Activated CD4-positive, CD25-positive, alpha-beta regulatory T cell treated with anti-CD3 and anti-CD28 coated beads, Interleukin-2, amount 50 U/mL, for 72 hours (primary cell): ENCODE data around the gene WDFY2.

Experiments used
- DNase-seq: peaks from one replicate; pipeline ENCODE4 v3.0.0; 2021

Gene WDFY2

DNA sequence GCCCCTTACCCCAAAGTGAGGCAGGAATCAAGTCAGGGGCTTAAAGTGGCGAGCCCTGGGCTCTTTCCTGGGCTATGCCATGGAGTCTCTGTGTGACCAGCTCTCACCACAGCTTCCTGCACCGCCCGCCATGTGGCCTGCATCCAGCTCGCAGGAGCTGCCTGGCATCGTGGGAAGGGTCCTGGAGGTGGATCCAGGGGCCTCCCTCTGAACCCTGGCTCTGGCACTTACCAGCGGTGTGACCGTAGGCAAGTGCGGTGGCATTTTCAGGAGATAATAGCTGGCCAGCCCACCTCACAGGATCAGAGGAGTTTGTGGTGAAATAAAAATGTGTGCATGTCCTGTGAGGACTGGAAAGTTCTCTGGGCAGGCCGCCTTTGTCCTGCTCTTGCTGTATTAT lies 193.7 kb downstream of the WDFY2 start:
- DNase-seq: no peak

DNA sequence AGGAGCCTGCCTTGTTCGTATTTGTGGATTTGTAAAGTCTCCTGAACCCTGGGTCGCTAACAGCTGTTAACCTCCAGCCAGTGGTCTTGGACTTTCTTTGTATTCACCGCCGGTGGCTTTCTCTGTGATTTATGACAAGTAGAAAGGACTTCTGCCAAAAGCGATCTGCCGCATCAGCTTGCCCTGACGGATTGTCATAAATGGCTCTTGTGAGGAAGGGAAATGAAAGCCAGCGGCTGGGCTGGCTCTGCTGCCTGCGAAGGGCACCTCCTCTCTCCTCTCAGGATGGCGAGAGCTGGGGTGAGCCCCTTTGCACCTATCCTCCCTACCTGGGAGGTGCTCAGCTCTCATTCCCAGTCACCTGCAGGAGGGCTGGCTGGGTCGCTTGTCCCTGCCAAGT lies 194.1 kb downstream of the WDFY2 start:
- no peak for DNase-seq

DNA sequence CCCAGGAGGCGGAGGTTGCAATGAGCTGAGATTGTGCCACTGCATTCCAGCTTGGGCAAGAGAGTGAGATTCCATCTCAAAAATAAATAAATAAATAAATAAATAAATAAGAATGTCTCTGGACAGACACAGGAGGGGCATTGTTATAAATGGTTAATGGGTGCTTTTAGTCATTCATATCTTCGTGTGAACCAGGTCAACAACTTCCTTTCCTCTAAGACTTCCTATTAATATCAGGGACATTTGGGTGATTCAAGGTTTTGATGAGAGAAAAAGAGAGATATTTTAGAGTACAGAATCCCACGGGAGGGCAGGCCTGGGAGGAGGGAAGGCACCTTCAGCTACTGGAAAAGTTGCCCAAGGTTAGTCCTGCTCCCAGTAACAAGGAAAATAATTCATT lies 195.8 kb downstream of the WDFY2 start:
- DNase-seq: no peak

DNA sequence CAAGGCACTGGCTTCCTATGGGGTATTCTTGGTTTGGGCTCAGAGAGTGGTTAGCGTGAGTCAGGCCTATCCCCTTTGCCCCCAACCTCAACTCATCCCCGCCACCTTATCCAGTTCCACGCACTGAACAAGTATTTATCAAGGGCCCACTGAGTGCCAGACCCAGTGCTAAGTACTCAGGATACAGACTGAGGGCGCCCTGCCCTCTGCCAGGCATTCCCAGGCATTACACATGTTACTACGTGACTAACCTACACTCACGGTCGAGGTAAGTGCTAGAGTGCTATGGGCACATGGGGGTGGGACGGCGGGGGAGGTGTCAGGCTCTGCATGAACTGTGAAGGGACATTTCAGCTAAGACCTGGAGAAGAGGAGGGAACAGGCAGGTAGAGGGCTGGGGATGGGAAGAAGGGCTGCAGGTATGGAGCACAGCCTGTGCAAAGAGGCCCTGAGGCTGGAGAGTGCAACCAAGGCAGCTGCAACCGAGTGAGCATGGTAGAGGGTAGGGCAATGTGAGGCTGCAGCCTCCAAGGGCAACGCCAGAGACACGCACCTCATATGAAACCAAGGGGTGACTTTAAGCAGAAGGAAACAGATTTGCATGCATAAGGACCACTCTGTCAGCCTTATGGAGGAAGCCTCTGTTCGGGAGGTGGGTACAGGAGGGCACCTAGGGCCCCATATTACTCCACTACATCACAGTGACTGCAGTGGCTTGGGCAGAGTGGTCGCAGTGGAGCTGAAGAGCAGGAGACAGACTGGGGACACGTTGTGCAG lies 197.2 kb downstream of the WDFY2 start:
- DNase-seq: no peak

DNA sequence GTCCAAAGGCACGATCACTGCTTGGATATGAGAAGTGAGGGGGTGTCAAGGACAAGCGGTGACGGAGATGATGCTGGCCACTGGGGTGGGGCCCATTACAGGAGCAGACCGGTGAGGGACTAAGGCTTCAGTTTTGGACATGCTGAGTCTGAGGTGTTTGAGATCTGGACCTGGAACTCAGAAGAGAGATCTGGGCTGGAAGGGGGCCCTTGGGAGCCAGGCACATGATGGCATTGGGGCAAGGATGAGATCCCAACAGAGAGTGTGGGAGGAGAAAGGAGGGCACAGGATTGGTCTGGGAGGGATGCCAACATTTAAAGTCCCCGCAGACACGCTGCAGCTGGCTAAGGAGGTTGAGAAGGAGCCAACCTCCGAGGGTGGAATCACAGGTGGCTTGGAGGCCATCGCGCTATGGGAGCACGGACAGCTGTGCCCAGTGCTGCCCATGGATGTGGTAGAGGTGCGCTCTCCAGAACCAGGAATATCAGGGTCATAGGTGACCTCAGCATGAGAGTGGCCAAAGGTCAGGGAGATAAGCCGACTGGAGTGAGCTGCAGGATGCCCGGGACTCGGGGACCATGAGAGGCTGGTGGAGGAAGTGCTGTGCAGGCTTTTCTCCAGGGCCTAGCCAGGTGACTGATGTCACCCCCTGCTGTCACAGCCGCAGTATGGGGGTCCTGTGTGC lies 197.9 kb downstream of the WDFY2 start:
- DNase-seq: no peak

DNA sequence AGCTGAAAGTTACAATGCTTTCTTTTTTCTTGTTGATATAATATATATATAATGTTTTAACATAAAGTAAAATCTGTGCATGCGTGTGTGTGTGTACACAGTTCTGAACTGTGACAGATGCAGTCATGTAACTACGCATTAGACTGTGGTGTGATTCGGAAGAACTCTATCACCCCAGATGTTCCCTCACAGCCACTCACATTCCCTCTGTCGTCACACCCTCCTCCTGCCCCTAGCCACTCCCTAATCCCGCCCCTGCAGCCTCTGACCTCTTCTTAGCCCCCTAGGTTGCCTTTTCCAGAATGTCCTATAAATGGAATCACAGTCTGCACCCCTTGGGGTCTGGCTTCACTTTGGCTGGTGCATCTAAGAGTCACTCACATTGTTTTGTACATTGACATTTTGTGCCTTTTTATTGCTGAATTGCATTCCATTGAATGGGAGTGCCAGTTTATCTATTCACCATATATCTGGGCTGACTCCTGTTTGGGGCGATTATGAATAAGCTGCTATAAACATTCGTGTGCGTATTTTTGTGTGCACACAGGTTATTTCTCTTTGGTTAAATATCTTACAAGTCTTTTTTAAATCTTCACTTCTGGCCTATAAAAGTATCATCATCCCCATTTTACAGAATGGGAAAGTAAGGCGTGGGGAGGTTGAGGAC lies 199.3 kb downstream of the WDFY2 start:
- DNase-seq: no peak

DNA sequence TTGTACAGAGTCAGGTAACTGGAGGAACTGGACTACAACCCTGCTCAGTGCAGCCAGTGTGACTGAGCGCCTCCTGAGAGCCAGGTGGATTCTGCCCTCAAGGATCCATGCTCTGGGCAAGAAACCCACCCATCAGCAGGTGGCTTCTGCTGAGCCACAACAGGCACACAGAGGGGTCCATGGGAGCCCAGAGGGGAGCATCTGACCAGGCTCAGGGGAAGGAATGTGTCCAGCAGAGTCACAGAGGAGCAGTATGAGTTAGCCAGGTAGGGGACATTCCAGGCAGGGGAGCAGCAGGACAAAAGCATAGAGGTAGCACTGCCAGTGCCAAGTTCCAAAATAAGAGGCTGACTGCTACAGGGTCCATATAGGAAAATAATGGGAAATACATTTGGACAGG lies 199.8 kb downstream of the WDFY2 start:
- no peak for DNase-seq

DNA sequence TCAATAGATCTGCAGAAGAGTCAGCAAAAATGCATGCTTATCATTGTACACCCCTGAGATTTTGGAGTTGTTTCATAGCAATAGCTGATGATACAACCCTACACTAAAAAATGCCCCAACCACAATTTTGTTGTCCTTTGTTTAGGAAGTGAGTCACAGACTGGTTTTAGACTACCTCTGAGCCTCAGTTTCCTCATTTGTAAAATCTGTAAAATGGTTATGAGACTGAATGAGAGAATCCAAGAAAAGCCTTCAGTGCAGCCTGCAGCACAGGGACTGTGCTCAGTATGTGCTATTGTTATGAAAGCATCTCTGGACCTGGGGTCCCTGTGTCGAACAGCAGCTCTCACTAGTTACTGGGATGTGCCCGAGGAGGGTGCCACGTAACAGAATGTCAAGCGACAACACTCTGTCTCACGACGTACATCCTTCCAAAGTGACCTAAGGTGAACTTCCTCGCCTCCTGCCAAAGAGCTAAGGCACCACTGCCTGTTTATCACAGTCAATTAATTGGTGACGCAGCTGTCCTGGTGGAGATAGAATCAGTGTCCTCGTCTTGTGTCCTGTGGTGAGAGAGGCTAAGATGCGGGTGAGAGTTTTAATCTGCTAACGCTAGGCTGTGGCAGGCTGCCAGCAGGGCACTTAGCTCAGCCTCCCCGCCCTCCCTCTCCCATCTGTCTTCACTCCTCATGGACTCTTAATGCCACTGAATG lies 201.6 kb downstream of the WDFY2 start:
- DNase-seq: no peak

DNA sequence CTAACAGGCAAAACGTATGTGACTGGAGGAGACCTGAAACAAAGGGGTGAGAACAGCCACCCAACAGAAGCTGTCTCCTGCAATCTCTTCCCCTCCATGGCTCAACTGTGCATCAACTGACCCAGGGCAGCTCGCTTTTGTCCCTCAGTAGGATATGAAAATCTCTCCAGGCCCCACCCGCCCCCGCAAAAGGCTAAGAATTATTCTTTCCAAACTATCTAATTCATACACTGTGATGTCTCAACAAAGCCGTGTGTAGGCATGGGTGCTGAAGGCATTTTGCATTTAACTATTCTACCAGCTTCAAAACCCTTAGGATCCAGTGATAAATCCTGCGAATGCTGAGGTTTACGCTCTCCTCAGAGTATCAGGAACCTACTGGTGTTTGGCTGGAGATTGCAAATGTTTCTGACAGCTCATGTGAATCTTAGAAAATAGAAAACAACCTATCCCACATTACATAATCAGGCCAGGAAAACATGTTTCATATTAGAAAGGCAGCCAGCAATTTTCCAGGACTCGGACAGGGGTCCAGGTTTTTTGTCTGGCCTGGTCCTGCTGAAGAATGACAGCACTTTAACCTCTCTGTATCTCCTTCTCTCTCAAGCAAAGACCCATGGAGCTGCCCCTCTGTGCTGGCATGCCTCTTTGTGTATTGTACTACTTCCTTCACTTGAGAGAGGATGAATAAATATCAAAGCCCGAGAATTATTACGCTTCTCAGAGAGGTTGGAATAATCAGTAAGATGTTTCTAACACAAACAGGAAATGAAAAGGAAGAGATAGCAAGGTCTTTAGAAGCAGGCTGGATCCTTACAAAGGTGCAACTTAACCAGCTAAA lies 202.4 kb downstream of the WDFY2 start:
- DNase-seq: no peak

DNA sequence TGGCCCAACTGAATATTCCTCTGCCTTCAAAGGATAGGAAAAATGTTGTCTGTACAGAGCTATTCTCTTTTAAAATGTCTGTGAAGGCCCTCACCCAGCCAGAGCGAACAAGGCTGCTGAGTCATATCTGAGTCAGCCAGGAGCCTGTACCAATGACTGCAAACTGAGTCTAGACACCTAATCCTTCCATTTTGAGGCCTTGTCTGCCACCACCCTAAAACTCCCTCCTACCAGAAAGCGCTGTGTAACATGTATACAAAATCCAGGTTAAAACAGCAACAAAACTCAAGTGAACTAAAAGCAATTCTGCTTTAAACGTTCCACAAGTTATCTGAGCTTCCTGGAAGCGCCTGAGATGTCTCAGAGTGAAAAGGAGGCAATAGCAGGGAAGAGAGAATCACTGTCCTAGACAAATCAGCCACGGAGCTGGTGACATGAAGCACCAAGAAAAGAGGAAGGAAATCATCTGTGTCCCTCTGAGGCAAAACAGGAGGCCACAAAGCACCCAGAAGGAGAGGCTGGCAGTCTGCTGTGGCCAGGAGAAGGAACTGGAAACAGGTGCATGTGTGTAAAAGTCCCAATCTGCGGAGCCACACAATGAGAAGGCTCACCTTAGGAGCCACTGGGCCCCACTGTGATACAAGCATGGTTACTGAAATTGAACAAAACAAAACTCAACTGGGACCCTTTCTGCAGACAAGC lies 209.5 kb downstream of the WDFY2 start:
- no peak for DNase-seq

DNA sequence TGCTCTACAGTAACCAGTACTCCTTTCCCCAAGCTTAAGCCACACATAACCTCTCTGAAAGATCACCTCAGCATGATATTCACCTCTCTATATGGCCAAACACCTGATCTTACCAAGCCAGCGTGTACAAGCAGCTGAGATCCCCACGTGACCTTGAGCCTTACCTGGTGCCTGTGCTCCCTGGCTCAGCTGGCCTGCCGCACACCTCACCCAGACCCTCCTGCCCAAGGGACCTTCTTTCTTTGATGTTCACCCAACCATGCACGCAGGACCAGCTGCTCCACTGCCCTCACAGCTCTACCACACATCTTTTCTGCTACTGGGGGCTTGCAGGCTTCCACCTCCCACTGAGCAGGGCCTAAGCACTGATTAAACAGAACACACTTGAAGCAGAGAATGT lies 210.7 kb downstream of the WDFY2 start:
- DNase-seq: no peak

DNA sequence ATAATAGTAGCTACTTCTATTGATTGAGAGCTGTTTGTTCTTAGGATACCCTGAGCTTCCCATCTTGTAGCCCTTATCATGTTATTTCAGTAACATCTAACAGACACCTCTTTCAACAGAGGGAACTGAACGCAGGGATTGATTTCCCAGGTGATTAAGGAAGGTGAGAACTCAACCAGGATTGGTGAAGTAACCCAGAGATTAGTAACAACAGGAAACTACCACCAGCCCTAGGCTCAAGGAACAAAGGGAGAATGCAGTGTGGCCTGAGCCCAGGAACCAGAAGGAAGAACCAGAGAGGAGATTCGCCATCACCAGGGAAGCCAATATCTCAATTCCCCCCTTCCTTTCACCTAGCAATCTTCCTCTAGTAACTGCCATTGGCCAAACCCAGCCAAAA lies 211.2 kb downstream of the WDFY2 start:
- DNase-seq: no peak

DNA sequence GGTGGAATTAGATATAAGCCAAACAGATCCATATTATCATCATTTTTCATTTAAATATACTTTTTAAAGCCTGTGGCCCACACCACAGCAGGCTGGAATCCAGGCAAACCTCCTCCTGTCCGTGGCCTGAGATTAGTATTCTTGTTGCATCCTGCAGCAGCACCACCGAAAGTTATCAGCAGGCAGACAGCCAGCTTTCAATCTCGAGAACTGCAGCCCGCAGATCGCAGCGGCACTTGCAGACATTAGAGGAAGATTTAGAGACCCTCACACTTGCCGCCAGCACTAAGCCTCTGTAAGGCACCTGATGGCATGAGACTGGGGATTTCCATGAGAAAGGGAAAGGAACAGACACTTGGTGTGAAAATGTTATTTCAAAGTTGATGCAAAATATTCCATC lies 212.3 kb downstream of the WDFY2 start:
- no peak for DNase-seq

DNA sequence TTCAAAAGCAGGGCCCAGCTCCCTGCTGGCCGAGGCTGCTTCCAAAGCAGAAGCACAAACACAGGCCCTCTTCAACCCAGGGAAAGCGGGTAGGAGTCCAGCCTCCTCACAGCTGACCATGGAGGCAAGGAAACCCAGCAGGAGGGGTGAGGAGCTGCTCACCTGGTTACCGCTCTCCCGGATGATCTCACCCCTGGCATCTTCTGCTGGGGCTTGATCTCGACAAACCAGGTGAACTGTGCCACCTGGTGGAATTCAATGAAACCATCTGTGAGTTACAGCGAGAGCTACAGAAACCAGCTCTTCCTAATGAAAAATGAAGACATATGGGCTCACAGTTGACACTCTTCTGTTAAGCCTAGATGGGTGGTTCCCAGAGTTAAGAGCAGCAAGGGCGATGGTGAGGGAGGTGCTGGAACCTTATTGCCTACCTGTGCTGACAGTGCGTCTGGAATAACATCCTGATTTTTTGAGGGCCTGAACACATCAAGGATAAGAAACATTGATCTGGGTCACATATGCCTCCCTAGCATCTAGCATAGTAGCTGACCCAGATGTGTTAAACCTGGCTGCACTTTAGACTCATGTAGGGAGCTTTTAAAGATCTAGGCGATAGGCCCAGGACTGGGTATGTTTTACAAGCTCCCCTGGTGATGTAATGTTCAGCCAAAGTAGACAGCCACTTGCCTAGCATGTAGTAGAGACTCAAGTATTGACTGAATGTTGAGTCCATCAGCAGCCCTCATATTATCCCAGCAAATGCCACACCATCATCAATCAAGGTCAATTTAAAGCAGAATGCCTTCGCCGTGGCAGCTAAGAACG lies 213.6 kb downstream of the WDFY2 start:
- no peak for DNase-seq

DNA sequence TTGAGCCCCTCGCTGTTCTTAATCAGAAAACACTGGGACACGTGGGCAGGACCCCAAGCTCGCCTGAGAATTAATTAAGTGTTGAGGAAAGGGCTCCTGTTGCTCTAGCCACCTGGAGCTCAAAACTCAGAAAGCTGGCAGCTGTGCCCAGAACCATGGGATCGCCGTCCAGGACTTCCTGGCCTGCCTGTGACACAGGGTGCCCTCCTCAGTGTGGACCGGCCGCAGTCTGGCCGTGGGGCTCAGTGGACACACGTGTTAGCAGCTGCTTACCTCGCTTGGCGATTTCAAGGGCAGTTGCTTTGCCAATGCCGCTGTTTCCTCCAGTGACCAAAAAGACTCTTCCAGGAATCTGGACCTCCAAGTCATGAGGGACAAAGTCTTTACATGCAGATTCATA lies 215.0 kb downstream of the WDFY2 start:
- DNase-seq: no peak

DNA sequence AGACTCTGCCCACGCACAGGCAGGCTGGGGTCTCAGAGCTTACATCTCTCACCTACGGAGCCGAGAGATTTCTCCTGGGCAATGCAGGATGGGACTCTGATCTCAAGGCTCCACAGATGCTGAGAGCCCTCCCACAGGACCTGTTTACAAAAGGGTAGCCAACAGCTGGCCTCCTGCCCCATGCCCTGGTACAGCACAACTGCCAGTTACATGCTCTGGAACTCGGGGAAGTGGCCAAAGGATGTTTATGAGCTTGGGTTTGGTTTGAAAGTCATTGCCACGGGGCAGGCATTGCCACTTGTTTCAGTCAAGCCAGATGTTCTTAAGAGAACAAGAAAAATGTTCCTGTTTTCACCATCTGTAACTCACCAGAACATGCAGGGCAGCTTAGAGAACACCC lies 216.2 kb downstream of the WDFY2 start:
- DNase-seq: no peak

DNA sequence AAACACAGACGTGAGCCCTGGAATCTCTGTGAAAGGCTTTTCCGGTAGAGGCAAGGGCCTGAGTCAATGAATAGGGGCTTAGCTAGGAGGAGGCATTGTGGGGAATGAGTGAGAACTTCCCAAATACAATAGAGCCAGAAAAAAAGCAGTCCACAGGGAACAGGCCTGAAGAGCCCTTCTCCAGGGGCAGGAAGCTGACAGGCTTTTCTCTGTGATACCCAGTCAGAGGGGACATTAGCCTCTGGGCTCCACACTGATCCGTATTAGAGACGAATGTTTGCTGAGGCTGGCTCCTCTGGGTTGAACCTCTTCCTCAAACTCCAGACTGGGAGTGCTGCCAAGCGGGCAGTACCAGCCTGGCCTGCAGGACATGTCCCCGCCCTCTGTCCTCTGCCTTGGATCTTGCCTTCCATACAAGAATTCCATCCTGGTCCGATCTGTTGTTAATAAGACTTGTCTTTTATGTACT lies 217.4 kb downstream of the WDFY2 start:
- no peak for DNase-seq

DNA sequence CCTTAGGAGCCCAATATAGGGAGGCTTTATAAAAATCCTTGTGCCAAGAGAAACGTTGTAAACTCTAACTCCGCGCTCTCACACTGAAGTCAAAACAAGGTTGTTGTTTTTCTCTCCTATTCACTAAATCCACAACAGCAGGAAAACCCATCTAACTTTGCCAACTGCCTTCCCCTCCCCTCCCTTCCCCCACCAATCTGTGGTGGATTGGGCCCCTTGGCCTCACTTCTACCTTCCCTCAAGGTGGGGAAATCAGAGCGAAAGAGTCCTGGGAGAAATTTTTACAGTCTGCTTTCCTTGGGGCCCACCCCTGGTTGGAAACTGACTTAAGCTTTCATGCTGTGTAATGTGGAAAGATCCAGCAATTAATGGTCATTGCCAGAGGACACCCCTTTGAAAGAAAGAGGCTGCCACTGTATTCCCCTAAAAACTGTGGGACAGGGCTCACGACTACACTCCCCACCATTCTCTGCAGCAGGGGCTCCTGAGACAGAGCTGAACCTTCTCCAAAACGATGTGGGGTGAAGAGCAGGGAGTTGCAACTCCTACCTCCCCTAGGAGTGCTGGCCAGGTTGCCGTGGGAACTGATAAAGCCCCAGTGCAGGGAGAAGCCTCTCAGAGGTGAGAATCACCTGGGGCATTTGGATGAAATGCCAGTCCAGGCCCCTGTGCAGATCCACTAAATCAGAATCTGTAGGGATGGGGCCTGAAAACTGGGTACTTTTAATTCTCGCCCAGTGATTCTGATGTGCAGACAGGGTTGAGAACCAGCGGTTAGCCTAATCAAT lies 218.6 kb downstream of the WDFY2 start:
- DNase-seq: no peak

DNA sequence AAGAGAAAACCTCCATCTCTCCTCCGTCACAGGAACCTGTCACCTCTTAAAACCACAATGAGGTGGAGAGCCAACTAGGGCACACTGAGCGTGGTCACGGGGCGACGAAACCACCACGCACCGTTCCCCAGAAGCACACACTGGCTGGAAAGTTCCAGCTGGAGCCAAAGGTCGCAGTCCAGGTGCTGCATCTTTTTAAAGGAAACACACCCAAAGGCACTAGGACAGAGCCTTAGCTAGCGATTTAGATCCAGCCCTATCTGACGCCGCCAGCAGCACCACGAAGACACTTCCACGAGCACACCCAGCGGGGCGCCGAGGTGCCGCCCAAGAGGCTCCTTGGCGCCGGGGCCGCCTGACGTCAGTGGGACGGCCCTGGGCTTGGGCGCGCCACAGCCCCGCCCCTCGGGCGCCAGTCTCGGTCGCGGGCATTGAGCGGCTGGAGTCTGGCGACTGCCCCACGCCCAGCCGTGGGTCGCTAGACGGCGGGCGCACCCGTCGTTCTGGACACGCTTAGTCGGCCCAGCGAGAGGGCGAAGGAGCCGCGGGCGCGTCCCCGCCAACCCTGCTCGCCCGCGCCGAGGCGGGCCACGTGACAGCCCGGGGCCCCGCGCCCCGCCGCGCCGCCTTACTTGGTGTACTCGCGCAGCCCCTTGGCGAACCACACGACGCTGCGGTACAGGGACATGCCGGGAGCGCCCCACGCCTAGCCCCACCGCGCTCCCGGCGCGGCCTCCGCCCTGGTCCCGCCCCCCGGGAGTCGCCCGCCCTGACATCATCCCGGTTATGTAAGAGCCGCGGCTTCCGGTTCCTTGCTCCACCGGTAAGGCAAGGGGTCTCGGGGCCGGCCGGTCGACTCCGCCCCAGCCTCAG lies 219.4 kb downstream of the WDFY2 start, which contains the start of gene DHRS12:
Gene DHRS12, minus strand, starts transcription at position 742 of the 873 bp plus-strand sequence. CDS start 4,504 bp downstream, outside the sequence.
- peak; percentile 82 for DNase-seq
